ENCODE measurements around the gene EYA3. TPM values are rescaled to one million over a fixed set of nuclear protein-coding genes. Genes with fewer than 3 reads are reported as not detected.

EYA3 gene
- total RNA-seq, 4 donors from 2014 or later = 8.2 to 11.9 (median 8.7) TPM

GRCh38 chr1:27980216-27980845, 108.1 kb downstream of the EYA3 start:
- H3K4me1 ChIP-seq = peaks cover 6 to 24% (median 18%) of the 10 kb centered on the region in 4 donors
- no peaks in the 10 kb centered on the region for H3K9me3 ChIP-seq
- no peaks in the 10 kb centered on the region for H3K27me3 ChIP-seq
- peak overlapping the region in 1 of 4 donors; percentile 15 for H3K27ac ChIP-seq (replicated peaks in 1 of 4)
- 73% methylated on average over 1 of the region's 1 CpG for WGBS
- TF ChIP-seq POLR2AphosphoS5 (IDR thresholded peaks at IDR 0.05) (no peak), POLR2A (IDR thresholded peaks at IDR 0.05; ENCODE audit: low read depth) (no peak), EP300 (IDR thresholded peaks at IDR 0.05) (no peak), CTCF (IDR thresholded peaks at IDR 0.05) (no peak)
- DNase-seq (ENCODE audit: extremely low spot score) = no peak
- H3K4me3 ChIP-seq = no peak overlapping the region
- intact Hi-C loops (cut with DNase I) = loop anchor here (5.0 kb wide), 1 partner anchor 123 kb away; no protein-coding TSS in a partner anchor
- peaks cover 0 to 45% (median 22%) of the 10 kb centered on the region in 4 donors for H3K36me3 ChIP-seq

GRCh38 chr1:27979859-27980201, 108.6 kb downstream of the EYA3 start:
- intact Hi-C loops (cut with DNase I) = loop anchor here (5.0 kb wide), 1 partner anchor 123 kb away; no protein-coding TSS in a partner anchor
- no peaks in the 10 kb centered on the region for H3K9me3 ChIP-seq
- peak overlapping the region in 2 of 4 donors; percentile 15 to 30 for H3K27ac ChIP-seq (replicated peaks in 1 of 4)
- DNase-seq (ENCODE audit: extremely low spot score) = no peak
- no peak for TF ChIP-seq POLR2AphosphoS5 (IDR thresholded peaks at IDR 0.05)
- no peak for TF ChIP-seq EP300 (IDR thresholded peaks at IDR 0.05)
- no peak for TF ChIP-seq CTCF (IDR thresholded peaks at IDR 0.05)
- TF ChIP-seq POLR2A (IDR thresholded peaks at IDR 0.05; ENCODE audit: low read depth) = no peak
- H3K4me3 ChIP-seq = no peak overlapping the region
- peaks cover 6 to 24% (median 18%) of the 10 kb centered on the region in 4 donors for H3K4me1 ChIP-seq
- H3K36me3 ChIP-seq = peaks cover 0 to 40% (median 18%) of the 10 kb centered on the region in 4 donors
- 16% methylated on average over 2 of the region's 2 CpGs for WGBS
- H3K27me3 ChIP-seq = no peaks in the 10 kb centered on the region

GRCh38 chr1:27979151-27979858, 109.1 kb downstream of the EYA3 start:
- Histone ChIP-seq H3K4me3 (no peak overlapping the region), H3K27me3 (no peaks in the 10 kb centered on the region), H3K9me3 (no peaks in the 10 kb centered on the region), H3K27ac (replicated peaks in 1 of 4) (peak overlapping the region in 3 of 4 donors; percentile 0 to 37 (median 30)), H3K36me3 (peaks cover 0 to 45% (median 21%) of the 10 kb centered on the region in 4 donors), H3K4me1 (peaks cover 6 to 24% (median 18%) of the 10 kb centered on the region in 4 donors)
- 50% methylated on average over 1 of the region's 1 CpG for WGBS
- no peak for DNase-seq (ENCODE audit: extremely low spot score)
- peak; percentile 39 to 63 (median 52) for TF ChIP-seq CTCF (IDR thresholded peaks at IDR 0.05)
- no peak for TF ChIP-seq EP300 (IDR thresholded peaks at IDR 0.05)
- no peak for TF ChIP-seq POLR2A (IDR thresholded peaks at IDR 0.05; ENCODE audit: low read depth)
- intact Hi-C loops (cut with DNase I) = no loop called here

- Histone ChIP-seq H3K9me3 (no peaks in the 10 kb centered on the region), H3K4me1 (peaks cover 15 to 24% (median 21%) of the 10 kb centered on the region in 4 donors), H3K27me3 (no peaks in the 10 kb centered on the region), H3K36me3 (peaks cover 0 to 61% (median 34%) of the 10 kb centered on the region in 4 donors), H3K27ac (replicated peaks in 1 of 4) (no peak overlapping the region), H3K4me3 (no peak overlapping the region)
- no peak for DNase-seq (ENCODE audit: extremely low spot score)
- intact Hi-C loops (cut with DNase I) = no loop called here
- TF ChIP-seq POLR2A (IDR thresholded peaks at IDR 0.05; ENCODE audit: low read depth) = no peak
- TF ChIP-seq EP300 (IDR thresholded peaks at IDR 0.05) = no peak
- TF ChIP-seq CTCF (IDR thresholded peaks at IDR 0.05) = no peak
- no peak for TF ChIP-seq POLR2AphosphoS5 (IDR thresholded peaks at IDR 0.05)
These were observed 114.0 kb downstream of the EYA3 start for GRCh38 chr1:27974417-27974781.
